ENCODE results near the gene GSTM3. TPM values are rescaled to one million over a fixed set of nuclear protein-coding genes. Genes with fewer than 3 reads are reported as not detected.

The GSTM3 gene
- total RNA-seq: 59.6 and 142 TPM in 2 replicates

GRCh38 chr1:109740615-109741373 is at the start of gene GSTM3:
GSTM3 (minus strand) TSS chr1:109741038; CDS start chr1:109740287, 751 bp downstream.

DNA sequence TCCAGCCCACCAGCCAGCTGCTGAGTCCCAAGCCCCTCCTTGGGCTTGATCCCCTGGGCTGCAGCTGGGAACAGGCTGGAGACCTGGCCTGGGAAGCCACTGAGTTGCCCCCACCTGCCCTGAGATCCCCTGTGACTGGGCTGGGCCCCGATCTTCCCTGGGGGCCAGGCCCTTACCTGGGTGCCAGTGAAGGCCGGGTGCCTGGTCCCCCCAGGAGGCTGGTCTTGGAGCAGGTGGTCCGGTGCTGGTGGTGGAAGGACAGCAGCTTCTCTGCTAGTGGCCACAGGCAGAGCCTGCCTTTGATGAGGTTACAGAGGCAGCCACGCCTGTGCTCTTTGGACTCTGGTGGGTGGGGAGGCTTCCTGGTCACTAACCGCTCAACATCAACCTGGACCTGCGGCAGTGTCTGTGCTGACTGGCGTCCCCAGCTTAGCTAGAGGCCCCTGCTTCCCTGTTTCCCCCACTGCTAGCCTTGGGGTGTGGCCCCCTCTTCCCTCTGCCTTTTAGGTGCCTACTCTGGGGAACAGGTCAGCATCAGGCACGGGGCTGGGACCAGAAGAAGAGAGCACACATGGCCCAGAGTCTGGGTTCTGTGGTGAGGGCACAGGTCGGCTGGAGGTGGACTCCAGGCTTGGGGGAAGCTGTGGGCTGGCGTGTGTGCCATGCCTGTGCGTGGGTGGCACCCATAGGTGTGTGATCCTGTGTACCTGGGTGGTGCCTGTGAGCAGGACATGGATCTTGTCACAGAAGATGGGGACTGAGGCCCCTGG is 23.0 kb upstream of the GSTM3 start, which contains the start of gene EPS8L3:
TSS of gene EPS8L3 (minus strand) at position 278 of the 770 bp plus-strand sequence. CDS start 2,174 bp downstream, outside the sequence.

DNA sequence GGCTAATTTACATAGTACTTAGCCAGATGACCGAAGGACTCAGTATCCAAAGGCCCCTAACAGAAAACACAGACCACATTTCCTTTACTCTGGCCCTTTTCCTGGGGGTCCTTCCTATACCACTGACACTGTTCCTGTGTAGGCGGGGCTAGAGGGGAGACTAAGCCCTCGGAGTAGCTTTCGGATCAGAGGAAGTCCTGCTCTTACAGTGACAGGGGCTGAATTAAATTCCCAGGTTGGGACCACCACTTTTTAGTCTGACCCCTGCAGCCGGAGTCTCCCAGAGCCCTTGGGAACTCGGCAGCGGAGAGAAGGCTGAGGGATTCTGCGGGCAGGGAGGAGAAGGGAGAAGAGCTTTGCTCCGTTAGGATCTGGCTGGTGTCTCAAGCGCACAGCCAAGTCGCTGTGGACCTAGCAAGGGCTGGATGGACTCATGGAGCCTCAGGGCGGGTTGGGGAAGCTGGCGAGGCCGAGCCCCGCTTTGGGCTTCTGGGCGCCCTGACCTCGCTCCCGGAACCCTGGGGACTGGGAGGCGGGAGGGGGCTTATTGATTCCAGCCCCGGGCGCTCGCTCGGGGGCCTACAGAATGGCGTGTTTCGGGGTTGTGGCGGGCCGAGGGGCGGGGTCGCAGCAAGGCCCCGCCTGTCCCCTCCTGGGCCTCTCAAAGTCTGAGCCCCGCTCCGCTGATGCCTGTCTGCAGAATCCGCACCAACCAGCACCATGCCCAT is 29.1 kb downstream of the GSTM3 start, which contains the start of gene GSTM5:
TSS of gene GSTM5 (plus strand) at position 659 of the 728 bp plus-strand sequence. CDS start at position 721, 62 bp downstream.

DNA sequence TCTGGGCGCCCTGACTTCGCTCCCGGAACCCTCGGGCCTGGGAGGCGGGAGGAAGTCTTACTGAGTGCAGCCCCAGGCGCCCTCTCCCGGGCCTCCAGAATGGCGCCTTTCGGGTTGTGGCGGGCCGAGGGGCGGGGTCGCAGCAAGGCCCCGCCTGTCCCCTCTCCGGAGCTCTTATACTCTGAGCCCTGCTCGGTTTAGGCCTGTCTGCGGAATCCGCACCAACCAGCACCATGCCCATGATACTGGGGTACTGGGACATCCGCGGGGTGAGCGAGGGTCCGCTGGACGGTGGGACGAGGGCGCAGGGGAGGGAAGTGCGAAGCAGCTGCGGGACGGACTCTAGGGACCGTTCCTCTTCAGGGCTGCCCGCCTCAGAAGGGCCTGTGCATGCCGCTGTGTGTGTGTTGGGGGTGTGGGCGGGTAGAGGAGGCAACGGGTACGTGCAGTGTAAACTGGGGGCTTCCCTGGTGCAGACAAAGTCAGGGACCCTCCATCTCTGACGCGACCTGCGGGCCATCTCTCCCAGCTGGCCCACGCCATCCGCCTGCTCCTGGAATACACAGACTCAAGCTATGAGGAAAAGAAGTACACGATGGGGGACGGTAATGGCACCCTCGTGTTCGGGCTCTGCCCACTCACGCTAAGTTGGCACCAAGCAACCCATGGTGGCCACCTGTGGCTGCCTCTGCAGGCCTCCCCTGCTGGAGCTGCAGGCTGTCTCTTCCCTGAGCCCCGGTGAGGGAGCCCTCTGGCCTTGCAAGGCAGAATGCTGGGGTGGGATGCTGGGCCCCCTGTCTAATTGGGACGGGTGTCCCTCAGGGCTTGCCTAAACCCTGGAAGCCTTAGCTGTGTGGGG is 53.0 kb downstream of the GSTM3 start, which contains the start of gene GSTM1:
TSS of gene GSTM1 (plus strand) at position 177 of the 859 bp plus-strand sequence. CDS start at position 234, 57 bp downstream.

Other genes starting within 250 kb of the GSTM3 start
- 6.4 and 6.8 TPM in 2 replicates for gene CYB561D1, start 246.9 kb downstream of the GSTM3 start, total RNA-seq
- 1.0 and 3.6 TPM in 2 replicates for gene AMIGO1, start 231.3 kb downstream of the GSTM3 start, total RNA-seq
- under 0.01 TPM in 1 of 2 replicates, not detected in the other for gene GPR61, start 201.2 kb downstream of the GSTM3 start, total RNA-seq
- 13.6 and 21.8 TPM in 2 replicates for gene GNAI3, start 192.4 kb downstream of the GSTM3 start, total RNA-seq
- 0.17 and 0.29 TPM in 2 replicates for gene GNAT2, start 121.4 kb downstream of the GSTM3 start, total RNA-seq
- gene AMPD2, start 121.2 kb downstream of the GSTM3 start, total RNA-seq: 66.3 and 91.5 TPM in 2 replicates
- 23.5 and 28.2 TPM in 2 replicates for gene GSTM4, start 84.9 kb downstream of the GSTM3 start, total RNA-seq
- 26.3 and 50.8 TPM in 2 replicates for gene GSTM2, start 73.0 kb downstream of the GSTM3 start, total RNA-seq
- gene GSTM1, start 53.2 kb downstream of the GSTM3 start, total RNA-seq: 0.15 and 25.1 TPM in 2 replicates
- gene GSTM5, start 28.8 kb downstream of the GSTM3 start, total RNA-seq: 6.4 and 34.2 TPM in 2 replicates
- not detected in 2 replicates for gene EPS8L3, start 22.9 kb upstream of the GSTM3 start, total RNA-seq
- 64.7 and 88.5 TPM in 2 replicates for gene CSF1, start 169.8 kb upstream of the GSTM3 start, total RNA-seq
- 49.6 and 88.3 TPM in 2 replicates for gene AHCYL1, start 243.7 kb upstream of the GSTM3 start, total RNA-seq